Prostate gland (tissue), 2 donors: ENCODE measurements around the gene GCNA.

ENCODE experiments used
- CTCF ChIP-seq, 4 experiments: fragments of 200-600 bp in 2 of 4; fragments of 450-650 bp in 2 of 4; sonication (generic) in 2 of 4; IDR thresholded peaks; 1 replicate in 3 of 4; 2 replicates in 1 of 4; pipeline ENCODE4 v1.5.1; 2016 to 2019; ENCODE audit warnings: antibody characterized with exemption in 4 of 4, mild to moderate bottlenecking in 2 of 4, moderate library complexity in 2 of 4
- POLR2A ChIP-seq: fragments of 450-650 bp; IDR thresholded peaks from one replicate; pipeline ENCODE4 v1.6.1; 2016; ENCODE audit warnings: antibody characterized with exemption, mild to moderate bottlenecking
- POLR2AphosphoS5 ChIP-seq: sonication (generic); formaldehyde crosslinking; IDR thresholded peaks from one replicate; pipeline ENCODE4 v1.6.1; 2017; ENCODE audit warnings: antibody characterized with exemption

- TF ChIP-seq CTCF (IDR thresholded peaks at IDR 0.05) = no peak
- no peak for TF ChIP-seq POLR2A
- no peak for TF ChIP-seq POLR2AphosphoS5
Observed at GRCh38 chrX:71617742-71618141, 39.5 kb downstream of the GCNA start.
